ENCODE measurements around the gene ANKRD11. TPM values are rescaled to one million over a fixed set of nuclear protein-coding genes. Genes with fewer than 3 reads are reported as not detected.
A peak's percentile ranks its signal among the peaks of the same experiment; 100 is the strongest.

Gene ANKRD11
- polyA plus RNA-seq, result 32.5 and 53.7 TPM in 2 replicates
- 63.3 and 67.7 TPM in 2 replicates for polyA minus RNA-seq

- peak within 1 kb of the TSS; percentile 78 for H3K4me3 ChIP-seq (ENCODE audit: low read length)
- peak within 1 kb of the TSS; percentile 89 for H3K9ac ChIP-seq (ENCODE audit: low read length)
- H3F3A ChIP-seq (ENCODE audit: insufficient read depth, low read length, poor library complexity, severe bottlenecking), result peaks cover 3% of the 10 kb centered on the region
- peaks cover 7% of the 10 kb centered on the region for H4K20me1 ChIP-seq (ENCODE audit: insufficient read depth)
- H3K36me3 ChIP-seq (ENCODE audit: insufficient read depth, low read length), result no peaks in the 10 kb centered on the region
- H3K27ac ChIP-seq (ENCODE audit: low read length), result peak within 1 kb of the TSS; percentile 89
- no peaks in the 10 kb centered on the region for H3K9me3 ChIP-seq (ENCODE audit: low read length)
- no peaks in the 10 kb centered on the region for H3K9me2 ChIP-seq (ENCODE audit: insufficient read depth, low read length)
- peak within 1 kb of the TSS; percentile 83 for H3K4me2 ChIP-seq (ENCODE audit: low read length)
- peak; percentile 94 for TF ChIP-seq TAF1 (IDR thresholded peaks at IDR 0.05; ENCODE audit: low read depth)
- peak; percentile 44 for TF ChIP-seq RAD21 (conservative IDR thresholded peaks at IDR 0.05)
- peak; percentile 42 for TF ChIP-seq CTCF (IDR thresholded peaks at IDR 0.05; ENCODE audit: poor library complexity, severe bottlenecking)
- peak; percentile 86 for TF ChIP-seq MXI1 (conservative IDR thresholded peaks at IDR 0.05; ENCODE audit: poor library complexity, severe bottlenecking)
- no peak for TF ChIP-seq EP300 (conservative IDR thresholded peaks at IDR 0.05; ENCODE audit: poor library complexity, severe bottlenecking)
- peak; percentile 21 for TF ChIP-seq SMC3 (conservative IDR thresholded peaks at IDR 0.05; ENCODE audit: poor library complexity)
- TF ChIP-seq POLR2AphosphoS5 (IDR thresholded peaks at IDR 0.05), result peak; percentile 88
- TF ChIP-seq REST (IDR thresholded peaks at IDR 0.05; ENCODE audit: borderline replicate concordance), result no peak
- peak within 1 kb of the TSS; percentile 17 for H2AFZ ChIP-seq (ENCODE audit: low read depth, low read length)
- no peaks in the 10 kb centered on the region for H3K27me3 ChIP-seq (ENCODE audit: insufficient read depth, low read depth, low read length)
- H3K79me2 ChIP-seq (replicated peaks; ENCODE audit: insufficient read depth, low read length), result peaks cover 47% of the 10 kb centered on the region
Observed at GRCh38 chr16:89490439-89491237, at the start of gene ANKRD11. Gene ANKRD11, minus strand, starts transcription at chr16:89490561. Its CDS starts 173,542 bp downstream, at chr16:89317019.

- H3K9ac ChIP-seq (ENCODE audit: low read length), result no peak overlapping the region
- no peak for TF ChIP-seq CTCF (IDR thresholded peaks at IDR 0.05; ENCODE audit: poor library complexity, severe bottlenecking)
- no peak for TF ChIP-seq TAF1 (IDR thresholded peaks at IDR 0.05; ENCODE audit: low read depth)
- TF ChIP-seq SMC3 (conservative IDR thresholded peaks at IDR 0.05; ENCODE audit: poor library complexity), result no peak
- TF ChIP-seq POLR2AphosphoS5 (IDR thresholded peaks at IDR 0.05), result no peak
- no peak for TF ChIP-seq EP300 (conservative IDR thresholded peaks at IDR 0.05; ENCODE audit: poor library complexity, severe bottlenecking)
- no peak for TF ChIP-seq RAD21 (conservative IDR thresholded peaks at IDR 0.05)
- no peak for TF ChIP-seq REST (IDR thresholded peaks at IDR 0.05; ENCODE audit: borderline replicate concordance)
- TF ChIP-seq EZH2 (IDR thresholded peaks at IDR 0.05; ENCODE audit: borderline replicate concordance, insufficient read depth, low read length, poor library complexity, severe bottlenecking), result no peak
- no peak for TF ChIP-seq MXI1 (conservative IDR thresholded peaks at IDR 0.05; ENCODE audit: poor library complexity, severe bottlenecking)
- H3K4me3 ChIP-seq (ENCODE audit: low read length), result no peak overlapping the region
- no peaks in the 10 kb centered on the region for H3F3A ChIP-seq (ENCODE audit: insufficient read depth, low read length, poor library complexity, severe bottlenecking)
- H3K36me3 ChIP-seq (ENCODE audit: insufficient read depth, low read length), result no peaks in the 10 kb centered on the region
- H2AFZ ChIP-seq (ENCODE audit: low read depth, low read length), result no peak overlapping the region
- no peaks in the 10 kb centered on the region for H4K20me1 ChIP-seq (ENCODE audit: insufficient read depth)
- no peaks in the 10 kb centered on the region for H3K79me2 ChIP-seq (replicated peaks; ENCODE audit: insufficient read depth, low read length)
- H3K27me3 ChIP-seq (ENCODE audit: insufficient read depth, low read depth, low read length), result no peaks in the 10 kb centered on the region
- no peaks in the 10 kb centered on the region for H3K9me2 ChIP-seq (ENCODE audit: insufficient read depth, low read length)
- H3K27ac ChIP-seq (ENCODE audit: low read length), result no peak overlapping the region
- no peak overlapping the region for H3K4me2 ChIP-seq (ENCODE audit: low read length)
- no peaks in the 10 kb centered on the region for H3K9me3 ChIP-seq (ENCODE audit: low read length)
Observed at GRCh38 chr16:89538286-89538685, 47.9 kb upstream of the ANKRD11 start.
